NCI-H345 treated with DMSO at 0.1 percent for 48 hours (cell line): ENCODE results near the gene KCTD7.
"Not testable (repeated sequence)": the region's sequence is repeated elsewhere in the genome, so short reads cannot be mapped to it uniquely, and the experiment has no call there.

Source experiments
- DNase-seq: peaks from one replicate; lab custom pipeline; 2025; ENCODE audit not compliant: unreplicated experiment; lab: John Stamatoyannopoulos, UW

Gene KCTD7

DNA sequence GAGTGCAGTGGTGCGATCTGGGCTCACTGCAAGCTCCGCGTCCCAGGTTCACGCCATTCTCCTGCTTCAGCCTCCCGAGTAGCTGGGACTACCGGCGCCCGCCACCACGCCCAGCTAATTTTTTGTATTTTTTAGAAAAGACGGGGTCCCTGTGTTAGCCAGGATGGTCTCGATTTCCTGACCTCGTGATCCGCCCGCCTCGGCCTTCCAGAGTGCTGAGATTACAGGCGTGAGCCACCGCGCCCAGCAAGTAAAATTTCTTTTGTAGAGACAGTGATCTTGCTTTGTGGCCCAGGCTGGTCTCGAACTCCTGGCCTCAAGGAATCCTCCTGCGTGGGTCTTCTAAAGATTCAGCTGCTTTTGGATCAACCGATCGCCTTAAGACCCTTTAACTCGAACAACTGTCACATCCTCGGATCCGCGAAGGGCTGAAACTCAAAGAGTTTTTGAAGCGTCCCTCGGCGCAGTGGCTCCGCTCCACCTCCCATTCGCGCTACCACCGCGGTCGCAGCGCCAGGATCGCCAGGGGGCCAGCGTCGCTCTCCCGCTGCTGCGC lies 25.1 kb downstream of the KCTD7 start:
- not testable (repeated sequence) for DNase-seq

DNA sequence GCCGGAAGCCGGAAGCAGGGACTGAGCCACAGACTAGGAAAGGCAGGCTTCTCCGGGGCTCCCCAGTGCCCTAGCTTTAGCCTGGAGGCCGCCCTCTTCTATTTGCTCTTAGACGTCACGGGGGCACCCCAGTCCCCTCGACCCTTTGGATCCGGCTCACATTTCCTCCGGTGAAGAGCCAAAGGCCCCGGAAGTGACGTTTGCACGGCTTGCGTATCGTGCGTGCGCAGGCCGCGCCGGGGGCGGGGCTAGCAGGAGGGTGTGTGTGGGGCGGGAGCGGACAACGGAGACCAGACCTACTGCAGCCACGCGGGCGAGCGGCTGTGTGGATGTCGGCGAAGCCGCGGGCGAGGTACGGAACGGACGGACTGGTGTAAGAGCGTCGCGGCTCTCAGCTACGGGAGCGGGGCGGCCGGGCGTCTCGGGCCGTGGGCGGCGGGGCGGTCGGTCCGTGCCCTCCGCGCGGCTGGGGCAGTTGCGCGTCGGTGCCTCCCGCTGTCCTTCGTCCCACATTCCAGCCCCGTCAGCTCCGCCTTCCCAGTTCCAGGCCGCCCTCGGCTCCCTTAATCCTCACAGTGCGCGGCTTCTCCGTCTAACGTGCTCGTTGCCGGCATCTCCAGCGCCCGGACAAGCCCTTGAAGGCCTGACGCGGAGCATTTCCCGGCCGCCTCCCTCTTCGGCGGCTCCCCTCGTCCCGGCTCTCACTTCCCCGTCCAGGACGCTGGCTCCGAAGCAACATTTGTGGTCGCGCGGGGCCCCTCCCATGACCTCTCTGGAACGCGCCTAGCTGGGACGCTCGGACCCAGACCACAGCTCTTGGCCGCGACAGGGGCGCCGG lies 25.8 kb downstream of the KCTD7 start:
- peak; percentile 92 for DNase-seq

DNA sequence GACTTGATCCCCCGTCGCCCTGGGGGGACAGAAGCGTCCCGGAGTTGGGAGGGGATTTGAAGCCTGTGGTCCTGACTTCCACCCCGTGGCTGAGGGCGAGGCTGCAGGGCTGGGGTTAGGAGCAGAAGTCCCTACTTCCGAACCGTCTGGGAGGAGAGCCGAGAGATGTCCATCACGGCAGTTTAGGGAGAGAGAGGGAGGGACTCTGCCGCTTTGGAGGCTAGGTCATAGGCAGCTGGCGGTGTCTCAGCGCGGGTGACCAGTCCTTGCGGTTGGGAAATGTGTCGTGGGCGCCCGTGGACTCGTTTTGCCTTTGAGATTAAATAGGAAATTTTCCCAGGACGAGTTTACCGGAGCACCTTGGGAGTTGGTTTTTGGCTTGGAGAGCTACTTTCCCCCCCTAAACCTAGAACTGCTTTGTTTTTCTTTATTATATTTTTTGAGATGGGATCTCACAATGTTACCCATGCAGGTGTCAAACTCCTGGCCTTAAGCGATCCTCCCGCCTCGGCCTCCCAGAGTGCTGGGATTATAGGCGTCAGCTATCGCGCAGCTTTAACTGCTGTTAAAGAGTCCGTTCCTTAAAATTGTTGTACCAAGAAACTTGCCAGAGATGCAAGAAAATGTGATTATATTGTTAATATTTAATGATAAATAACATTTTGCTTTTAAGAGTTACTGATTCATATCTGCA lies 26.6 kb downstream of the KCTD7 start:
- not testable (repeated sequence) for DNase-seq

DNA sequence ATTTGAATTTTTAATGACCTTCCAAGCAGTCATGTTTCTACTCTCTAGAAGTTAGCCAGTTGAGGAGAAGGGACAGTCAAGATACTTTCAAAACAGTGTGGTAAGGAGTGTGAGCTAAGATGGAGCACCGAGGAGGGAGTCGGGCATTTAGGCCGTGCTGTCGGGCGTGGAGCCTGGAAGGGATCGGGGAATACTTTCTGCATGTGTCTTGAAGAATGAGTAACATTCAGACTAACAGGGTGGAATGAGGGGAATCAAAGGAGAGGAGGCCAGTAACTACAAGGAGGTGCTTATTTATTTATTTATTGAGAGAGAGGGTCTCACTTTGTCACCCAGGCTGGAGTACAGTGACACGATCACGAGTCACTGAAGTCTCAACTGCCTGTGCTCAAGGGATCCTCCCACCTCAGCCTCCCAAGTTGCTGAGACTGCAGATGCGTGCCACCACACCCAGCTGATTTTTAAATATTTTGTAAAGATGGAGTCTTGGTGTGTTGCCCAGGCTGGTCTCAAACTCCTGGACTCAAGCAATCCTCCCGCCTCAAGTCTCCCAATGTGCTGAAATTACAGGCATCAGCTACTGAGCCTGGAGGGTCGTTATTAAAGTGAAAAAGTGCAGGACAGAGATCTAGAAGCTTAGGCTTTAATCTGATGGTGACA lies 27.3 kb downstream of the KCTD7 start:
- DNase-seq = not testable (repeated sequence)

DNA sequence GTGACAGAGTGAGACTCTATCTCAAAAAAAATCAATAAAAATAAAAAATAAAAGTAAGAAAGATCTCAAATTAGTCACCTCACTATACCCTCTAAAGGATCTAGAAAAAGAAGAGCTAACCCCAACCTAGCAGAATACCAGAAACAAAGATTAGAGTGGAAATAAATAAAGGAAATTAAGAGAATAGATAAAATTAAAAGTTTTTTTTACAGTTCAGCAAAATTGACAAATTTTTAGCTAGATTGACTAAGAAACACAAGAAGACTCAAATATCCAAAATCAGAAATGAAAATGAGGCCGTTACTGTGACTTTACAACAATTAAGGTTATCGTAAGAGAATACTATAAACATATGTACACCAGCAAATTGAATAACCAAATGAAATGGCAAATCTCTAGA lies 29.1 kb downstream of the KCTD7 start:
- no peak for DNase-seq

DNA sequence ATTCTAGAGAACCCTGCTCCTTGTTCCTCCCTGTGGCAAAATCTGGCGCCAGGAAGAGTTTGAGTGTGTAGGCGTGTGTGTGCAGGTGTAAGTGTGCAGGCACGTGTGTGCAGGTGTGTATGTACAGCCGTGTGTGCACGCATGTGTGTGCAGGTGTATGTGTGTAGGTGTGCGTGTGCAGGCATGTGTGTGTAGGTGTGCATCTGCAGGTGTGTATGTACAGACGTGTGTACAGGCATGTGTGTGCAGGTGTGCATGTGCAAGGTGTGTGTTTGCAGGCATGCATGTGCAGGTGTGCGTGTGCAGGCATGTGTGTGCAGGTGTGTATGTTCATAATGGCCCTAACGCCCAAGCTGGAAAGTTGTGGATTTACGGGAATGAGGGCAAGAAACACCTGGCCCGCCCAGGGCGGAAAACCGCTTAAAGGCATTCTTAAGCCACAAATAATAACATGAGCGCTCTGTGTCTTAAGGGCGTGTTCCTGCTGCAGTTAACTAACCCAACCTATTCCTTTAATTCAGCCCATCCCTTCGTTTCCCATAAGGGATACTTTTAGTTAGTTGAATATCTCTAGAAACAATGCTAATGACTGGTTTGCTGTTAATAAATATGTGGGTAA lies 34.1 kb downstream of the KCTD7 start:
- DNase-seq = no peak

DNA sequence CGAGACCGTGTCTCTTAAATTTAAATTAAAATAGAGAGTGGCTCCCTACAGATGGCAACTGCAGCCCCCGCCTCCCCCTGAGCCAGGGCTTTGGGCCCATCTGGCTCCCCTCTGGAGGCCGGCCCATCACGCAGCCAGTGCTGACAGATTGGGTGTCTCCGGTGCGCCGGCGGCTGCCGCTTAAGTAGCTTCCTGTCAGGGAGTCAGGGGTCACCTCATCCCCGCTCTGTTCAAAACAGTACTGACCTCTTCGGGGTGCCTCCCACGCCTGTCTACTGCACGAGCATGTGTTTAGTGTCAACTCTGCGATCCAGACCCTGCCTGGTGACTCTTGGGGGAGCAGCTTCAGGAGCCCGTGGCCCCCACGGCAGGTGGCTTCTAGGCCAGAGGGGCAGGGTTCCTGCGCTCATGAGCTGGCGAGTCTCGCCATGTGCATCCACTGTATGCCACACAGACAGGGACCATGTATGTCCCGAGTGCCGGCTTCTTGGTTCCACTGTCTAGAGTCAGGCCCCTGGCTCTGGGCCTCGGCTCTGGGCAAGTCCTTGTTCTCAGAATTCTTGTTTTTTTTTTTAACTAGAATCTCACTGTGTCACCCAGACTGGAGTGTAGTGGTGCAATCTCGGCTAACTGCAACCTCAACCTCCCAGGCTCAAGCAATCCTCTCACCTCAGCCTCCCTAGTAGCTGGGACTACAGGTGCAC lies 36.1 kb downstream of the KCTD7 start:
- DNase-seq = no peak

DNA sequence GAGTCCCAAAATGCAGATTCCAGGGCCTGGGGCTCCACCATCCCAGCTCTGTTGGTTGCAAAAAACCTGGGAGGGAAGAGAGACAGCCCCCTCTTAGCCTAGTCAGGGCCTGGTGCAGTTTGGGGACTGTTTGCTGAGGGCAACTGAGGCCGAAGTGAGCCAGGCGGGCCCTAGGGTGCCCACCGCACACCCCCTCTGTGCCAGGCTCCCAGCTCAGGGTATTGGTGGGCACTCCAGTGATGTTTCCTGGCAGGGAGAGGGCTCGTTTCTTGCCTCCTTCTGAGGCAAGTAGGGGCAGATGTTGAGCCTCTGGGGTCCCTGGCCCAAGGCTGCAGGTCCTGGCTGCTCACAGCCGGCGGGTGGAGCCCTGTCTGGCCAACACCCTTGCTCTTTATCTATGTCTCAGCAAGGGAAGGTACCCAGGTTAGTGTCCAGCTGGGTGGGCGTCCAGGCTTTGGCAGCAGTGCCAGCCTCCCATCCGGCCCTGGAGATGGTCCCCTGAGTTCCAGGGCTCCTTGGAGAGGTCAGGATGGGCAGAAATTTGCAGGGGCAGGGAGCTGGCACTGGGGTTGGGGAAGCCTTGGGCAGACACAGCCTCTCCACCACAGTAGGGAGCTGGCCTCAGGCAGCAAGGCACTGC lies 37.8 kb downstream of the KCTD7 start:
- no peak for DNase-seq

DNA sequence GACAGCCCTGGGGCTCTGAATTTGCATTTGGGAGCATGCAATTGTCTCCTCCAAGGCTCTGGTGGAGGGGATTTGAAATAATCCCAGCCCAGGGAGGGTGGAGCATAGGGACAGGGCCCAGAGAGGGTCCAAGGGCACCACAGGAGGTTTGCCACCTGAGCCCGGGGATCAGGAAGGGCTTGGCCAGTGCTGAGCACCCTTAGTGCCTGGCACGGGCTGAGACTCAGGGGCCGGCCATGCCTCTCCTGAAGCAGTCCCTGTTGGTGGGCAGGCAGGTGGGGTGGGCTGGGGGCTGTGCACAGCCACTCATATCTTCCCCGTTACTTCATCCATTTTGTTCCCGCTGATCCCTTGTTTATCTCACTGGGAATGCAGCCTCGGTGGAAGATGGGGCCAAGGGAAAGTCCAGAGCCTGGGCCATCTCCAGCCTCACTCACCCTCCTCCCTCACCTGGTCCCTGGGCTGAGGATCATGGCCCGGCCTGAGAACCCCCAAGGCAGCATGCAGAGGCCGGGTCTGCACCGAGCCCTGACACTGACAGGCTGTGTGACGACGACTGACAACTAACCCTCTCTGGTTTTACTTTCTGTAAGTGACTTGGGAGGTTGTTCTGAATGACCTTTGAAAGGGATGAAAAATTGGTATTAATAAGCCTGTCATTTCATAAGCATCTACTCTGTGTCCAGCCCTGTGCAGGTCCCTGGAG lies 38.5 kb downstream of the KCTD7 start:
- no peak for DNase-seq

DNA sequence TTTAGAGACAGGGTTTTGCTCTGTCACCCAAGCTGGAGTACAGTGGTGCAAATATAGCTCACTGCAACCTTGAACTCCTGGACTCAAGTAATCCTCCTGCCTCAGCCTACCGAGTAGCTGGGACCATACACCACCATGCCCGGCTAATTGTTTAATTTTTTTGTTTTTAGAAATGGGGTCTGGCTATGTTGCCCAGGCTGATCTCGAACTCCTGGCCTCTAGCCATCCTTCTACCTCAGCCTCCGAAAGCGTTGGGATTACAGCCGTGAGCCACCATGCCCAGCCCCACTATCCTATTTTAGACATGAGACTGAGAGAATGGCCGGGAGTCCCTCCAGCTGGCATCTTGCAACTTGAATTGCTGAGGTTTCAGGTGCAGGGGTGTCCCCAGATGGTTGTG lies 39.4 kb downstream of the KCTD7 start:
- no peak for DNase-seq

DNA sequence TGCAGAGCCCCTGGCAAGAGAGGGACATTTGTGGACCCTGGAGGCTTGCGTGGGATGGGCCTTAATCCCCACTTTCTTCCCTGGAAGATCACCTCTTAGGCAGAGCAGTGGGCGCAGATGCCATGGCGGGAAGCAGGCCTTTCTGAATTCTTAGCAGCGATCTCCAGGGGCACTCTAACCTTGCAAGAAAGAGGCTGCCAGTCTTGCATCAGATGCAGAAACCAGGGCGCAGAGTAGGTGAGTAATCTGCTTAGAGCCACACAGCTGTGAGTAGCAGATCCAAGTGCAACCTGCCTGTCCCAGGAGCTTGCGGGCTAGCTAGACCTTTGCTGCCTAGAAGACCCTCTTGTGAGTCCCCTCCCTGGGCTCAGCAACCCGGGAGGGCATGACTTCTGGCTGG lies 40.0 kb downstream of the KCTD7 start:
- DNase-seq = no peak

DNA sequence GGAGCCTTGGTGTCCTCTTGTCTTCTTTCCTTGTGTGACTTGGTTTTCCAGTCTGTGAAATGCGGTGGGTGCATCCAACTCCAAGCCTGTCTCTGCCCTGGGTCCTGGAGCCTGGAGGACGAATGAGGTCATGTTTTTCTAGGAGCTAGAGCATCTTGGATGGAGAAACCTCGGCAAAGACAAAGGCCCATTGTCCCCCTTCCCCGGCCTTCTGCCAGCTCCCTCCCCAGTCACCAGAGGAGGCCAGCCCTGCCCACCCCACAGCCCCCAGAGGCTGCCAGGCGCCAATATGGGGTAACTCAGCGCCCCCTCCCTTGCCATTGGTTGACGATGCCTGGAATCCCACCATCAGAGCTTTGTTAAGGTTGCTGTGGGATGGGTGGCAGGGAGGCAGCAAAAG lies 40.4 kb downstream of the KCTD7 start:
- no peak for DNase-seq

DNA sequence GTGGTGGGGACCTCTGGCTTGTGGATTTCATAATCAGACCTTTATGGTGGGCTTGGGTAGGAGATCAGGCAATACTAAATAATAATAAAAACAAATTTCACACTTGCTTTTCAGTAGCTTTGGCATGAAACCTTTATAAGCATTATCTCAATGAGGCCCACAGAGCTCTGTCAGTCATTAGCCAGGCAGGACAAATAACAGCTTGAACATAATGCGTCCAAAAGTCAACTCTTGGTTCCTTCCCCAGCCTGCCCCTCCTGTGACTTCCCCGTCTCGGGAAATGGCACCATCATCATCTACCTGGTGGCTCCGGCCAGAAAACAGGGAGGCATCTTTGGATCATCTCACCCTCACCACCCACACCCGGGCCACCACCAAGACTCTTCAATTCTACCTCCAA lies 40.8 kb downstream of the KCTD7 start:
- no peak for DNase-seq

DNA sequence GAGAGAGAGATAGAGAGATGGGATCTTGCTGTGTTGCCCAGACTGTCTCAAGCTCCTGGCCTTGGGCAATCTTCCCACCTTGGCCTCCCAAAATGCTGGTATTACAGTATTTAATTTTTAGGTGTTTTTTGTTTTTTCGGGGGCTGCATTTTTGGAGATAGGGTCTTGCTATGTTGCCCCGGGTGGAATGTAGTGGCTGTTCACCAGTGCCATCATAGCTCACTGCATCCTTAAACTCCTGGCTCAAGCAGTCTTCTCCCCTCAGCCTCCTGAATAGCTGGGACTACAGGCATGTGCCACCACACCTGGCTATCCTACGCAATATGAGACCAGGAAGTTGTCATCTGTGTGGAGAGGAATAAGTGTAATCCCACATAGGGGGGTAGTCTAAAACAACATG lies 42.4 kb downstream of the KCTD7 start:
- no peak for DNase-seq

DNA sequence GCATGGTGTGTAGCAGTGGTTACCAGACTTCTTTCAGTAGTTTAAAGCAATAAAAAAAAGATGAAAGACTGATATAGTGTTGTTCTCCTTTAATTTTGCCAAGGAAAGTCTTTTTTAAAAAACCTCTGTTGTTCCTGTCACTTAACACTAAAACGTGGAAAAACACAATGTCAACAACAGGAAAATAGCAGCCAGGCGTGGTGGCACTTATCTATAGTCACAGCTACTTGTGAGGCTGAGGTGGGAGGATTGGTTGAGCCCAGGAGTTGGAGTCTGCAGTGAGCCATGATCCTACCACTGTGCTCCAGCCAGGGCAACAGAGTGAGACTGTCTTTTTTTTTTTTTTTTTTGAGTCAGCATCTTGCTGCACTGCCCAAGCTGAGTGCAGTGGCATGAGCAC lies 42.8 kb downstream of the KCTD7 start:
- not testable (repeated sequence) for DNase-seq

DNA sequence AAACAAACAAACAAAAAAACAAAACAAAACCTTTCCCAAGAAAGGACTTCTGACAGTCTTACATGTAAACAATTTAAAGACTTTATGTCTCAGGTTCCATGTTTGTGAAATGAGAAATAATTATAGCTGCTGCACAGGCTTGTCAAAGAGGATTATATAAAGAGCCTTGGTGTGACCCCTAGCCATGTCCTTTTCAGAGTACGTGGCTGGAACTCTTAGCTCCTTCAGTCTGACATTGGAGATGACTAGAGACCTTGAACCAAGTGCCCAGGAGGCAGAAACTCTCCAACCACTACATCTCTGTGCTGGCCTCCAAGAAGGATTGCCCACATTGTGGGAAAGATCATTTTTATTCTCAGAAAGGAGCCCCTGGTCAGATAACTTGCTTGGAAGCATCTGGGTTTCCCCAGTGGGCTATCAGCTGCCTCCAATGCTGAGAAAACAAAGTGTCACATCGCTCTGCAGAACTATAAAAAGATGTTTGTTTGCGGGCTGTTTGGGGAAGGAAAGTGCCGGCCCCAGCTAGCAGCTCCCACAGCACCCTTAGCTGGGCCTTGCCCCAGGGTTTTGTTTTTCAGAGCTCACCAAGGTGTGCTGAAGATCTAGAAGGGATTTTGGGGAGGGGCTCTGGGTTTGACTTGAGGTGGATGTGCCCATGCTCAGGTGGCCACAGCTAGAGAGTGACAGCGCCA lies 43.9 kb downstream of the KCTD7 start:
- DNase-seq = not testable (repeated sequence)

DNA sequence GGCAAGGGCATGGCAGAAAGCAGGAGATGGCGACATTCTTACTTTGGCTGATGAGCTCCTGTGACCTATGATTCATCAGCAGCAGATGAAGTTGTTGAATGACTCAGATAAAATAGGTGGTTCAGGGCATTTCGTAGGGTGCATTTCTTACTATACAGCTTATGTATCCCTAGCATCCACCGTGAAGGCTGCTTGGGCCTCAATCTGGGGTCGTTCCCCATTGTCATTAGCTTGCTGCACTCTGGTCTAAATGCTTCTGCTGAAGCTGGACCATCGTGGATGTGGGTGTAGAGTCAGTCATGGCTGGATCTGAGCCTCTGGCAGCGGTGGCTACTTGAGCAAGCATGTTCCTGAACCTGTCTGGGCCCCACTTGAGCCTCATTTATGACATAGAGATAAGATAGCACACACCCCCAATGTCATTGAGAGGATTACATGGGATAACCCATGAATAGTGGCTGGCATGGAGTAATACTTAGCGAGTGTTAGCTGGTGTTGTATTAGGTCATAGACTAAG lies 44.5 kb downstream of the KCTD7 start:
- not testable (repeated sequence) for DNase-seq

DNA sequence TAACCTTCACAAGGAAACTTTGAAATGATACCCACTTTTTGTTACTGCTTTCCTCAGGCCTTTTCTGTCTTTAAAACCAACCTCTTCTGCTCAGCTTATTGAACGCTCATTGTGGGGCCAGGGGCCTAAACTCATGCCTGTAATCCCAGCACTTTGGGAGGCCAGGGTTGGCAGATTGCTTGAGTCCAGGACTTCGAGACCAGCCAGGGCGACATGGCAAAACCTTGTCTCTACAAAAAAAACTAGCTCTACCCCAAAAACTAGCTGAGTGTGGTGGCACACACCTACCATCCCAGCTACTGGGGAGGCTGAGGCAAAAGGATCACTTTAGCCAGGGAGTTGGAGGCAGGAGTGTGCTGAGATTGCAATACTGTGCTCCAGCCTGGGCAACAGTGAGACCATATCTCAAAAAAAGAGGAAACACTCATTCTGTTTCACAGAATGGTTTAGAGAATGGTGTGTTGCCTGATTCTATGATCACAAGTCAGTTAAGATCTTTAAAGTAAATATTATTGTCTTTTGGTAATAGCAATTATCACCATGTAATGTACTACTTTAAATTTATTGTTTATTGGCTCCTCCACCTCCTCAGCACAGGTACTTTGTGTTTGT lies 51.1 kb downstream of the KCTD7 start:
- DNase-seq = no peak
